PC-3 (cell line): ENCODE data around the gene ARHGAP42. TPM values are rescaled to one million over a fixed set of nuclear protein-coding genes. Genes with fewer than 3 reads are reported as not detected.

Experiments
- ATAC-seq: fragments of 200-7000 bp; cut with Tn5 transposase; 2 replicates; pipeline ENCODE4 v1.9.1; 2020; ENCODE audit warnings: mild to moderate bottlenecking, moderate library complexity
- BruUV-seq: library from RNA; stranded (reverse); fragments of 400-500 nt; replicated peaks from 2 replicates; lab custom pipeline; 2021; lab: Mats Ljungman, UMichigan
- CTCF ChIA-PET: fragments of 300-600 bp; sonication (Branson Sonifier 250); formaldehyde crosslinking; loops from one replicate; lab custom pipeline; 2022; ENCODE audit warnings: antibody characterized with exemption; lab: Charles Lee
- POLR2A ChIA-PET: fragments of 300-600 bp; sonication (Branson Sonifier 250); formaldehyde crosslinking; loops from one replicate; lab custom pipeline; 2022; ENCODE audit warnings: antibody characterized with exemption; ENCODE audit not compliant: unreplicated experiment; lab: Charles Lee
- DNase-seq: peaks from one replicate; pipeline ENCODE4 v3.0.0-alpha.2; 2015
- H2AFZ ChIP-seq: fragments of 300-600 bp; sonication (generic); 2 replicates; pipeline ENCODE4 v1.6.0; 2016; ENCODE audit warnings: antibody characterized with exemption, low read length
- H3F3A ChIP-seq: fragments of 300-600 bp; sonication (generic); one replicate; pipeline ENCODE4 v1.6.0; 2017; ENCODE audit warnings: antibody characterized with exemption, low read length, control low read depth, mild to moderate bottlenecking; ENCODE audit not compliant: unreplicated experiment
- H3K27ac ChIP-seq: fragments of 300-600 bp; sonication (generic); 2 replicates; pipeline ENCODE4 v1.5.1; 2016; ENCODE audit warnings: mild to moderate bottlenecking, low read length
- H3K27me3 ChIP-seq: fragments of 300-600 bp; sonication (generic); 2 replicates; pipeline ENCODE4 v1.6.1; 2016; ENCODE audit warnings: low read length, mixed read lengths
- H3K36me3 ChIP-seq: fragments of 300-600 bp; sonication (generic); 2 replicates; pipeline ENCODE4 v1.6.1; 2016; ENCODE audit warnings: low read depth, mixed run types, low read length, mixed read lengths
- H3K4me1 ChIP-seq: fragments of 300-600 bp; sonication (generic); 2 replicates; pipeline ENCODE4 v1.5.1; 2016; ENCODE audit warnings: low read length; ENCODE audit not compliant: insufficient read depth
- H3K4me2 ChIP-seq: fragments of 300-600 bp; sonication (generic); 2 replicates; pipeline ENCODE4 v1.6.0; 2016; ENCODE audit warnings: low read length
- H3K4me3 ChIP-seq: fragments of 300-600 bp; sonication (generic); 2 replicates; pipeline ENCODE4 v1.5.1; 2016; ENCODE audit warnings: mild to moderate bottlenecking, low read length, mixed read lengths
- H3K79me2 ChIP-seq: fragments of 300-600 bp; sonication (generic); 2 replicates; pipeline ENCODE4 v1.6.1; 2017; ENCODE audit warnings: low read length, mixed read lengths
- H3K9ac ChIP-seq: fragments of 300-600 bp; sonication (generic); 2 replicates; pipeline ENCODE4 v1.6.0; 2016; ENCODE audit warnings: mild to moderate bottlenecking, low read length
- H3K9me2 ChIP-seq: fragments of 300-600 bp; sonication (generic); replicated peaks from 2 replicates; pipeline ENCODE4 v1.6.1; 2016; ENCODE audit warnings: mixed run types, low read length, mixed read lengths
- H3K9me3 ChIP-seq: fragments of 300-600 bp; sonication (generic); 2 replicates; pipeline ENCODE4 v1.6.1; 2016; ENCODE audit warnings: low read length, mixed read lengths
- H4K20me1 ChIP-seq: fragments of 300-600 bp; sonication (generic); 2 replicates; pipeline ENCODE4 v1.6.1; 2016; ENCODE audit warnings: low read length, mixed read lengths
- CTCF ChIP-seq: fragments of 300-600 bp; sonication (generic); conservative IDR thresholded peaks from 2 replicates; pipeline ENCODE4 v1.5.1; 2017; ENCODE audit warnings: antibody characterized with exemption, low read depth, mild to moderate bottlenecking, low read length
- EZH2 ChIP-seq: fragments of 300-600 bp; sonication (generic); IDR thresholded peaks from one replicate; pipeline ENCODE4 v1.6.1; 2017; ENCODE audit warnings: antibody characterized with exemption, mild to moderate bottlenecking, low read length; ENCODE audit not compliant: unreplicated experiment
- EZH2phosphoT487 ChIP-seq: fragments of 300-600 bp; sonication (generic); IDR thresholded peaks from 2 replicates; pipeline ENCODE4 v1.6.1; 2018; ENCODE audit warnings: mild to moderate bottlenecking, antibody characterized with exemption, low read length, borderline replicate concordance
- intact Hi-C: fragments of 100-400 bp; cut with micrococcal nuclease; formaldehyde crosslinking; loops from 2 replicates; pipeline ENCODE4 v1.9.0; 2023
- total RNA-seq: library from RNA; depleted of rRNA; stranded (reverse); fragments of >200 nt; gene quantifications from 2 replicates; pipeline ENCODE4 v1.2.3, GENCODE V29; 2014

The ARHGAP42 gene
- total RNA-seq, 1 experiment from 2014 or later, result 12.1 TPM

GRCh38 chr11:100734743-100735527 lies 47.8 kb downstream of the ARHGAP42 start:
- ATAC-seq (no peak), DNase-seq (no peak)
- no TSS peak for BruUV-seq
- H4K20me1 ChIP-seq, result peaks cover 6% of the 10 kb centered on the region; the same call in 1 of the 2 replicates
- no peaks in the 10 kb centered on the region for H3K9me3 ChIP-seq
- H3F3A ChIP-seq, result no peaks in the 10 kb centered on the region
- H3K9ac ChIP-seq, result no peak overlapping the region
- ChIA-PET CTCF (no interaction called here), POLR2A (no interaction called here)
- TF ChIP-seq EZH2phosphoT487 (no peak), CTCF (no peak), EZH2 (no peak)
- no peaks in the 10 kb centered on the region; the same call in 1 of the 2 replicates for H3K79me2 ChIP-seq
- no peaks in the 10 kb centered on the region for H3K27me3 ChIP-seq
- no peaks in the 10 kb centered on the region for H3K36me3 ChIP-seq
- H2AFZ ChIP-seq, result no peak overlapping the region
- H3K27ac ChIP-seq, result no peak overlapping the region
- H3K4me2 ChIP-seq, result no peak overlapping the region
- H3K4me3 ChIP-seq, result no peak overlapping the region
- no peaks in the 10 kb centered on the region for H3K9me2 ChIP-seq
- peaks cover 11% of the 10 kb centered on the region for H3K4me1 ChIP-seq
- intact Hi-C loops, result no loop called here

GRCh38 chr11:100735949-100736675 lies 49.0 kb downstream of the ARHGAP42 start:
- Histone ChIP-seq H3K4me1 (peaks cover 18% of the 10 kb centered on the region), H3K4me2 (no peak overlapping the region), H4K20me1 (no peaks in the 10 kb centered on the region), H3K27ac (no peak overlapping the region), H3K4me3 (no peak overlapping the region), H3F3A (no peaks in the 10 kb centered on the region), H3K9me3 (no peaks in the 10 kb centered on the region), H3K36me3 (no peaks in the 10 kb centered on the region), H2AFZ (no peak overlapping the region), H3K9ac (no peak overlapping the region), H3K9me2 (no peaks in the 10 kb centered on the region), H3K79me2 (no peaks in the 10 kb centered on the region), H3K27me3 (no peaks in the 10 kb centered on the region)
- ATAC-seq (no peak; the same call in 1 of the 2 replicates), DNase-seq (no peak)
- POLR2A ChIA-PET, result no interaction called here
- no TSS peak for BruUV-seq
- TF ChIP-seq EZH2phosphoT487 (no peak), EZH2 (no peak), CTCF (no peak)
- intact Hi-C loops, result no loop called here
- CTCF ChIA-PET, result no interaction called here
